ENCODE data around the gene MVD.

MVD gene, protein sequence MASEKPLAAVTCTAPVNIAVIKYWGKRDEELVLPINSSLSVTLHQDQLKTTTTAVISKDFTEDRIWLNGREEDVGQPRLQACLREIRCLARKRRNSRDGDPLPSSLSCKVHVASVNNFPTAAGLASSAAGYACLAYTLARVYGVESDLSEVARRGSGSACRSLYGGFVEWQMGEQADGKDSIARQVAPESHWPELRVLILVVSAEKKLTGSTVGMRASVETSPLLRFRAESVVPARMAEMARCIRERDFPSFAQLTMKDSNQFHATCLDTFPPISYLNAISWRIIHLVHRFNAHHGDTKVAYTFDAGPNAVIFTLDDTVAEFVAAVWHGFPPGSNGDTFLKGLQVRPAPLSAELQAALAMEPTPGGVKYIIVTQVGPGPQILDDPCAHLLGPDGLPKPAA

DNA sequence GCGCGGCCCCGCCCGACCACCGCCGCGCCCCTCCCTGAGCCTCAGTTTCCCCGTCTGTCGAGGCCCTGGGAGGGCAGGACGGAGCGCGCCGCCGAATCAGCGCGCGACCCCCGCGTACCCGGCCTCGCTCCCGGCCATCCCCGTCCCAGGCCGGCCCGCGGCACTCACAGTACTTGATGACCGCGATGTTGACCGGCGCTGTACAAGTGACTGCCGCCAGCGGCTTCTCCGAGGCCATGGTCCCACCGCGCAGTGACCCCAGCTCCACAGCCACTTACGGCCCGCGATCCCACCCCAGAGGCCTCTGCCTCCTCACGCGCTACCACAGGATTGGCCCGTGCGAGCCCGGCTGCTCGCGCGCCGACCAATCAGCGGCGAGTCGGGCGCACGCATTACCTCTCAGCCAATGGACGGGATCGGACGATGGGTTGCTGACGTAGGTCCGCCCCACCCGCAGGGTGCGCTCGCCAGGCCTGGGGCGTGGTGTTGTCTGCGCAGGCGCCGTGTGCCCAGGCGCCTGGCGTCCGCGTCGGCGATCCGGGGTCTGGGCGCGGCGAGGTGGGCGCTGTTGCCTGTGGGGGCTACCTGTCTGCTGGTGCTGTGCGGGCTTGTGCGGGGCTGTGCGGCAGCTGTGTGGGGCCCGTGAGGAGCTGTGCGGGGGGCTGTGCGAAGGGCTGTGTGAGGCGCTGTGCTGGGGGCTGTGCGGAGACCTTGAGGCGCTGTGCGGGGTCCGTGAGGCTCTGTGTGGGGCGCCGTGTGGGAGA is at the start of gene MVD:
MVD (minus strand) TSS at position 249 of the 764 bp plus-strand sequence; CDS start at position 238, 11 bp downstream.
- Histone ChIP-seq H3K36me3 (ENCODE audit: control insufficient read depth in 5 of 5, insufficient read depth in 5 of 5, low read length in 5 of 5) (peaks cover 0 to 4% (median 3%) of the 10 kb centered on the region in 5 donors), H3K27ac (ENCODE audit: low read depth, low read length) (peak within 1 kb of the TSS; percentile 79), H3K9ac (ENCODE audit: low read length in 5 of 5) (peak within 1 kb of the TSS in 4 of 5 donors; percentile 74 to 86 (median 80)), H3K4me1 (ENCODE audit: control insufficient read depth in 5 of 5, insufficient read depth in 5 of 5, low read length in 5 of 5) (peaks cover 1 to 40% (median 29%) of the 10 kb centered on the region in 5 donors), H3K9me3 (ENCODE audit: control insufficient read depth in 5 of 5, low read length in 5 of 5) (no peaks in the 10 kb centered on the region), H3K4me3 (ENCODE audit: low read depth in 1 of 5, low read length in 5 of 5) (peak within 1 kb of the TSS; percentile 53 to 88 (median 86)), H3K27me3 (ENCODE audit: control insufficient read depth in 5 of 5, insufficient read depth in 4 of 5, low read length in 5 of 5) (no peaks in the 10 kb centered on the region)

DNA sequence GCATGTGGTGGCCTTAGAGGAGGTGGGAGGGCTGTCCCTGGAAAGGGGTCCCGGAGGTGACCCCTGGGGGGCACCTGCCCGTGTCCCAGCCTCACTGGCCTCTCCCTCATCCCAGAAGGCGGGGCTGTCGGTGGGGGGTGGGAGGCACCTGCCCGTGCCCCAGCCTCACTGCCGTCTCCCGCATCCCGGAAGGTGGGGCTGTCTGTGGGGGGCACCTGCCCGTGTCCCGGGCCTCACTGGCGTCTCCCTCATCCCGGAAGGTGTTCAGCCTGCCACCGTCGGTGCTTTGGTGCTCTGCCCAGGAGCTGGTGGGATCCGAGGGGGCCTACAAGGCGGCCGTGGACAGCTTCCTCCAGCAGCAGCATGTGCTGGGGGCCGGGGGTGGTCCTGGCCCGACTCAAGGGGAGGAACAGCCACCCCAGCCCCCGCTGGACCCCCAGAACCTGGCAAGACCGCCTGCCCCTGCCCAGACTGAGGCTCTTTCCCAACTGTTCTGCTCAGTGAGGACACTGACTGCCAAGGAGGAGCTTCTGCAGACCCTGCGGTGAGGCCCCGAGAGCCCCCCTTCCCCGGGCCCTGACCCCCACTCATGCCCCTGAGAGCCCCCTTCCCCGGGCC is 49.6 kb upstream of the MVD start:
- Histone ChIP-seq H3K9me3 (ENCODE audit: control insufficient read depth in 5 of 5, low read length in 5 of 5) (no peaks in the 10 kb centered on the region), H3K4me3 (ENCODE audit: low read depth in 1 of 5, low read length in 5 of 5) (no peak overlapping the region), H3K27ac (ENCODE audit: low read depth, low read length) (no peak overlapping the region), H3K4me1 (ENCODE audit: control insufficient read depth in 5 of 5, insufficient read depth in 5 of 5, low read length in 5 of 5) (peaks cover 0 to 14% (median 3%) of the 10 kb centered on the region in 5 donors), H3K36me3 (ENCODE audit: control insufficient read depth in 5 of 5, insufficient read depth in 5 of 5, low read length in 5 of 5) (peaks cover 0 to 47% (median 44%) of the 10 kb centered on the region in 5 donors), H3K9ac (ENCODE audit: low read length in 5 of 5) (no peak overlapping the region), H3K27me3 (ENCODE audit: control insufficient read depth in 5 of 5, insufficient read depth in 4 of 5, low read length in 5 of 5) (no peaks in the 10 kb centered on the region)

DNA sequence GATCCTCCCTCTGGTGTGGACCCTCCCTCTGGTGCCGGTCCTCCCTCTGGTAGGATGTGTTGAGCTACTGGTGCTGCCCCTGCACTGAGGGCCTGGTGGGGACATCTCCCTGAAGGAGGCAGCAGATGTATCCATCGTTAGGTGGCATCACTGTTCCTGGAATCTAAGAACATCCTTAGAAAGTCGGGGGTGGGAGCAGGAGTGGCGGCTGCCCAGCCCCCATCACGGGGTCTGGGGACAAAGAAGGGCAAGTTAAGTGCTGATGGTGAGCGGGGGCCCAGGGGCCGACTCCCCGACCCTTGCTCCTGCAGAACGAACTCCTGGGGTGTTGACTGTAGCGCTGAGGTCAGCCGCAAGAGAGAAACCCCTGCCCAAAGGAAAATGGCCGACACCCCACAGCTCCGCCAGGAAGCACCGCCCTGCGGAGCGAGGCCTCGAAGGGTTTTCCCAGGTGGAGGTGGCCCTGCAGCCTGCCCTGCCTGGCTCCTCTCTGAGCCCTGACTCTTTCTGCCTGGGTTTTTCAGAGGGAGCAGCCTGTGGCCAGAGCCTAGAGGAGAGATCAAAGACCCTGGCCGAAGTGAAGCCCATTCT is 49.0 kb upstream of the MVD start:
- H3K9ac ChIP-seq (ENCODE audit: low read length in 5 of 5) = no peak overlapping the region
- H3K4me1 ChIP-seq (ENCODE audit: control insufficient read depth in 5 of 5, insufficient read depth in 5 of 5, low read length in 5 of 5) = peaks cover 2 to 20% (median 9%) of the 10 kb centered on the region in 5 donors
- H3K4me3 ChIP-seq (ENCODE audit: low read depth in 1 of 5, low read length in 5 of 5) = no peak overlapping the region
- H3K9me3 ChIP-seq (ENCODE audit: control insufficient read depth in 5 of 5, low read length in 5 of 5) = no peaks in the 10 kb centered on the region
- H3K27me3 ChIP-seq (ENCODE audit: control insufficient read depth in 5 of 5, insufficient read depth in 4 of 5, low read length in 5 of 5) = no peaks in the 10 kb centered on the region
- peaks cover 0 to 41% (median 37%) of the 10 kb centered on the region in 5 donors for H3K36me3 ChIP-seq (ENCODE audit: control insufficient read depth in 5 of 5, insufficient read depth in 5 of 5, low read length in 5 of 5)
- no peak overlapping the region for H3K27ac ChIP-seq (ENCODE audit: low read depth, low read length)

DNA sequence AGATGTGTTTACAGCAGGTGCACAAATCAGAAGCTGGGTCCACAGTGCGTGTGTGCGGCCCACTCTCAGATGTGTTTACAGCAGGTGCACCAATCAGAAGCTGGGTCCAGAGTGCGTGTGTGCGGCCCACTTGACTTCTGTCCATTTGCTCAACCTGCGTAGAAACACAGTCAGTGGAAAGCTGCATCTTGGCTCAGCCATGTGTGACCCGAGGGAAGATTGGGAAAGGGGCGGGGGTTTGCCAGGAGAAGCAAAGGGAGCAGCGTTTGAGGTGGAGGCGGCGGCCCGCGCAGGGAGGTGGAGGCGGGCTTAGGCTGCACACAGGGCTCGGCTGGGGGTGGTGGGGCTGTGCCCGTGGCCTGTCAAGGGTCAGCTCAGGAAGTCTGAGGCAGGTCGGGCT is 47.7 kb upstream of the MVD start:
- no peaks in the 10 kb centered on the region for H3K9me3 ChIP-seq (ENCODE audit: control insufficient read depth in 5 of 5, low read length in 5 of 5)
- no peaks in the 10 kb centered on the region for H3K27me3 ChIP-seq (ENCODE audit: control insufficient read depth in 5 of 5, insufficient read depth in 4 of 5, low read length in 5 of 5)
- peaks cover 4 to 27% (median 16%) of the 10 kb centered on the region in 5 donors for H3K4me1 ChIP-seq (ENCODE audit: control insufficient read depth in 5 of 5, insufficient read depth in 5 of 5, low read length in 5 of 5)
- H3K27ac ChIP-seq (ENCODE audit: low read depth, low read length) = no peak overlapping the region
- no peak overlapping the region for H3K4me3 ChIP-seq (ENCODE audit: low read depth in 1 of 5, low read length in 5 of 5)
- H3K9ac ChIP-seq (ENCODE audit: low read length in 5 of 5) = no peak overlapping the region
- H3K36me3 ChIP-seq (ENCODE audit: control insufficient read depth in 5 of 5, insufficient read depth in 5 of 5, low read length in 5 of 5) = peaks cover 0 to 28% (median 24%) of the 10 kb centered on the region in 5 donors

DNA sequence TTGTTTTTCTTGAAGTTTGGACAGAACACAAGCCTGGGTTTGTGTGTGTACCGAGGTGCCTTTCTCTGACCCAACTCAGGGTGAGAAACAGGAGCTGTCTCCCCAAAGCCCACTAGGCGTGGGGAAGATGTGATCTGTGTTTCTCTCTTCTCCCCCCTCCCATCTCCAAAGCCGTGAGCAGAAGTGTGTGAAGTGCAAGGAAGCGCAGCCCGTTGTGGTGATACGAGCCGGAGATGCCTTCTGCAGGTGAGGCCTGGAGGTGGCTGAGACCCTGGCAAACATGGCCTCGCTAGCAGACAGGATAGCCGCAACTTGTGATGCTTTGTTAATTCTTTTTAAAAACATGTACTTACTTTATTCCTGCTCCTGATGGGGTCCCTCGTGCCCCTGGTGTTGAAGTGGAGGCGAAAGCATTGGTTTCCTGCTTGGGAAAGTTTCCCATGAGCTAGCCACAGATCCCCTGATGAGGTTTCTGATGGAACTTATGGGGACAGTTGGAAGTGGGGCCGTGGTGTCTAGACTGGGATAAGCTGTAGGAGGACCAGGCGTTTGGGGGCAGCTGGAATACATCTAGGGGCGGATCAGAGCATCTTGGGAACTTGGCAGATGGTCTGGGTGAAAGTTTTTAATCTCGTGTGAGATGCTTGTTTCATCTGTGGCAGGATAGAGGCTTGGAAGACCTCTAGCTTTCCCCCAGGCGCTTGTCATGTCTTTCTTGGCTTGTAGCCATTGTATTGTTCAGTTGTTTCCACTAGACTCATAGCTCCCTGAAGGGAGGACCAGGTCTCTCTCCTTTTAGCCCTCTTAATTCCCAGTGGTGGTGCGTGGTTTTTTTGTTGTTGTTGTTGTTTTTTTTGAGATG is 44.3 kb upstream of the MVD start:
- Histone ChIP-seq H3K36me3 (ENCODE audit: control insufficient read depth in 5 of 5, insufficient read depth in 5 of 5, low read length in 5 of 5) (peaks cover 0 to 8% (median 2%) of the 10 kb centered on the region in 5 donors), H3K4me1 (ENCODE audit: control insufficient read depth in 5 of 5, insufficient read depth in 5 of 5, low read length in 5 of 5) (peaks cover 10 to 58% (median 47%) of the 10 kb centered on the region in 5 donors), H3K27ac (ENCODE audit: low read depth, low read length) (peak overlapping the region; percentile 81), H3K9me3 (ENCODE audit: control insufficient read depth in 5 of 5, low read length in 5 of 5) (no peaks in the 10 kb centered on the region), H3K9ac (ENCODE audit: low read length in 5 of 5) (peak overlapping the region; percentile 71 to 97 (median 96)), H3K4me3 (ENCODE audit: low read depth in 1 of 5, low read length in 5 of 5) (peak overlapping the region; percentile 90 to 98 (median 96)), H3K27me3 (ENCODE audit: control insufficient read depth in 5 of 5, insufficient read depth in 4 of 5, low read length in 5 of 5) (no peaks in the 10 kb centered on the region)

DNA sequence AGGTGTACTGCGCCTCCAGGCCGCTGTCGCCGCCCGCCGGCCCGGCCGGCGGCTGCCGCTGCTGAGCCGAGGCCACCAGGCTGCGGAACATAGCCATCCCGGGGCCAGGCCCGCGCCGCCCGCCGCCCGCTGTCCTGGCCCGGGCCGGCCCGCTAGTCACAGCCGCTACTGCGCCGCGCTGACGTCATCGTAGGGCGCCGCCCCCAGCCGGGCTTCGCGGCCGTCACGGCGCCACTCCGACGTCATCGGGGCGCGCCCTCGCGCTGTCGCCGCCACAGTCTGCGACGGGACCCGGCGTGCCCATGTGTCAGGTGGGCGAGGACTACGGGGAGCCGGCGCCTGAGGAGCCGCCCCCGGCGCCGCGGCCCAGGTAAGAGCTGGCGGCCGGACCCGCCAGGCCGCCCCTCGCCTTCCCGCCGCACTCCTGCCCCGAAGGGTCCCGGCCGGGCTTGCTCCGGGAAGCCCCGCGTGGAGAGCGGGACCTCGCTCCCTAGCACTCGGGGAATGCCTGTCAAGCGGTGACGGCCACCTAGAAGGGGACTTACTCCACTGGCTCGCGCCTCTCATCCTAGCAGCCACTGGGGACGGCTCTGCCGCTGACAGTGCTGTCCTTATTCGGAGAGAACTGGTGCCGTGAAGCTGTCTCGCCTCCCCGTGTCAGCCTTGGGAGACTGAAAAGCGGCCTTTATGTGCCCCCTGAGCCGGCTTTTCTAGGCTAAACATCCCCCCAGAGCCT is 43.5 kb upstream of the MVD start, which contains the start of the genes CTU2 and RNF166:
CTU2 (plus strand) TSS at position 275 of the 736 bp plus-strand sequence; CDS start at position 303, 28 bp downstream.
RNF166 (minus strand) TSS at position 180 of the 736 bp plus-strand sequence; CDS start at position 97, 83 bp downstream.
- Histone ChIP-seq H3K4me3 (ENCODE audit: low read depth in 1 of 5, low read length in 5 of 5) (peak within 1 kb of the TSS; percentile 90 to 98 (median 96)), H3K36me3 (ENCODE audit: control insufficient read depth in 5 of 5, insufficient read depth in 5 of 5, low read length in 5 of 5) (peaks cover 0 to 8% (median 3%) of the 10 kb centered on the region in 5 donors), H3K9ac (ENCODE audit: low read length in 5 of 5) (peak within 1 kb of the TSS; percentile 79 to 97 (median 96)), H3K27ac (ENCODE audit: low read depth, low read length) (peak within 1 kb of the TSS; percentile 81), H3K4me1 (ENCODE audit: control insufficient read depth in 5 of 5, insufficient read depth in 5 of 5, low read length in 5 of 5) (peaks cover 14 to 66% (median 55%) of the 10 kb centered on the region in 5 donors), H3K27me3 (ENCODE audit: control insufficient read depth in 5 of 5, insufficient read depth in 4 of 5, low read length in 5 of 5) (no peaks in the 10 kb centered on the region), H3K9me3 (ENCODE audit: control insufficient read depth in 5 of 5, low read length in 5 of 5) (no peaks in the 10 kb centered on the region)

DNA sequence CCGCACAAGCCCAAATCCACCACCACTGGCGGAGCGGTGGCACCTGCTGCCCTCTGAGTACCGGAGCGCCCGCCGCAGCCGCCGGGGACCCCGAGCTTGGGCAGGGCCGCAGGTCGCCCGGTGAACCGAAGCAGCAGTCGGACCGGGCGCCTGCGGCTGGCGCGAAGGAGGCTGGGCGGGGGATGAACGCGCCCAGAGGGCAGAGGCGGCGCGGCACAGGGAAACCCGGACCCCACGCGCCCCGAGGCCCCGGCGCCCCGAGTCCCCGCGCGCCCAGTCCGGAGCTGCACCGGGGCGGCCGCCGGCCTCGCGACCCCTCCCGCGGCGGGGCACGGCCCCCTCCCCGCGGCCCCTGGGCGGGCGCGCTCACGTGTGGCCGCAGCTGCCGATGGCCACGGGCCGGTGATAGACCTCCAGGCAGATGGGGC is 42.9 kb upstream of the MVD start:
- Histone ChIP-seq H3K27me3 (ENCODE audit: control insufficient read depth in 5 of 5, insufficient read depth in 4 of 5, low read length in 5 of 5) (no peaks in the 10 kb centered on the region), H3K27ac (ENCODE audit: low read depth, low read length) (peak overlapping the region; percentile 21), H3K9me3 (ENCODE audit: control insufficient read depth in 5 of 5, low read length in 5 of 5) (no peaks in the 10 kb centered on the region), H3K4me1 (ENCODE audit: control insufficient read depth in 5 of 5, insufficient read depth in 5 of 5, low read length in 5 of 5) (peaks cover 14 to 66% (median 57%) of the 10 kb centered on the region in 5 donors), H3K4me3 (ENCODE audit: low read depth in 1 of 5, low read length in 5 of 5) (peak overlapping the region; percentile 74 to 98 (median 93)), H3K36me3 (ENCODE audit: control insufficient read depth in 5 of 5, insufficient read depth in 5 of 5, low read length in 5 of 5) (peaks cover 0 to 8% (median 3%) of the 10 kb centered on the region in 5 donors), H3K9ac (ENCODE audit: low read length in 5 of 5) (peak overlapping the region in 4 of 5 donors; percentile 73 to 97 (median 91))

DNA sequence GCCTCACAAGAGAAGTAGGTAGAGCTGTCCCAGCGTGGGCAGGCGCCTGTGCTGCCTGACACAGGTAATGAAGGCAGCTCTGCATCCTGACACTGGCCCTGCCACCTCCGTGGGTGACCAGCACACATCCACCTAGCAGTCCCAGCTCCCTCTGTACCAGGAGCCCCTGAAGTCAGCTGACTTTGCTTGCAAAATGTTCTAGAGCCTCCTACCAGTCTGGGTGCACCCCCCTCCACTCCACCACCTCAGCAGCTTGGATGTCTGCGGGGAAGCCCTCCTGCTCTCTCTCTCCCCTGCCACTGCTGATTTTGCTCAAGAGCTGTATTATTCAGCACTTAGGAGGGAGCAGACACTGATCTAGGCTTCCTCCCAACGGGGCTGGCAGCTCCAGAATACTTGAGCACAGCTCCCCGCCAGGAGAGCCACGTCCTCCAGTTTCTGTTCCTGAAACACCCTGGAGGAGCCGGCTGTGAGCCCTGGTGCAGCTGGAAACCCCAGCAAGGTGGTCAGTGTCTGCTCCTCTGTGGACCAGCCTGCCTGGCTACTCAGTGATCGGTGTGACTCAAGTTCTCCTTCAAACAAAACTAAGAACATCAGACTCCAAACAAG is 42.3 kb upstream of the MVD start:
- Histone ChIP-seq H3K36me3 (ENCODE audit: control insufficient read depth in 5 of 5, insufficient read depth in 5 of 5, low read length in 5 of 5) (peaks cover 0 to 10% (median 5%) of the 10 kb centered on the region in 5 donors), H3K27ac (ENCODE audit: low read depth, low read length) (peak overlapping the region; percentile 21), H3K4me3 (ENCODE audit: low read depth in 1 of 5, low read length in 5 of 5) (peak overlapping the region; percentile 74 to 98 (median 93)), H3K9me3 (ENCODE audit: control insufficient read depth in 5 of 5, low read length in 5 of 5) (no peaks in the 10 kb centered on the region), H3K4me1 (ENCODE audit: control insufficient read depth in 5 of 5, insufficient read depth in 5 of 5, low read length in 5 of 5) (peaks cover 14 to 69% (median 63%) of the 10 kb centered on the region in 5 donors), H3K27me3 (ENCODE audit: control insufficient read depth in 5 of 5, insufficient read depth in 4 of 5, low read length in 5 of 5) (no peaks in the 10 kb centered on the region), H3K9ac (ENCODE audit: low read length in 5 of 5) (peak overlapping the region; percentile 73 to 93 (median 83))
